ENCODE data around the gene MLLT10. TPM values are rescaled to one million over a fixed set of nuclear protein-coding genes. Genes with fewer than 3 reads are reported as not detected.

MLLT10 gene
- total and polyA plus RNA-seq, 9 of the 15 experiments (the other 6 are each of a cell fraction or from before 2014, with no cell fraction given), result 18.8 to 81.4 (median 64.2) TPM

DNA sequence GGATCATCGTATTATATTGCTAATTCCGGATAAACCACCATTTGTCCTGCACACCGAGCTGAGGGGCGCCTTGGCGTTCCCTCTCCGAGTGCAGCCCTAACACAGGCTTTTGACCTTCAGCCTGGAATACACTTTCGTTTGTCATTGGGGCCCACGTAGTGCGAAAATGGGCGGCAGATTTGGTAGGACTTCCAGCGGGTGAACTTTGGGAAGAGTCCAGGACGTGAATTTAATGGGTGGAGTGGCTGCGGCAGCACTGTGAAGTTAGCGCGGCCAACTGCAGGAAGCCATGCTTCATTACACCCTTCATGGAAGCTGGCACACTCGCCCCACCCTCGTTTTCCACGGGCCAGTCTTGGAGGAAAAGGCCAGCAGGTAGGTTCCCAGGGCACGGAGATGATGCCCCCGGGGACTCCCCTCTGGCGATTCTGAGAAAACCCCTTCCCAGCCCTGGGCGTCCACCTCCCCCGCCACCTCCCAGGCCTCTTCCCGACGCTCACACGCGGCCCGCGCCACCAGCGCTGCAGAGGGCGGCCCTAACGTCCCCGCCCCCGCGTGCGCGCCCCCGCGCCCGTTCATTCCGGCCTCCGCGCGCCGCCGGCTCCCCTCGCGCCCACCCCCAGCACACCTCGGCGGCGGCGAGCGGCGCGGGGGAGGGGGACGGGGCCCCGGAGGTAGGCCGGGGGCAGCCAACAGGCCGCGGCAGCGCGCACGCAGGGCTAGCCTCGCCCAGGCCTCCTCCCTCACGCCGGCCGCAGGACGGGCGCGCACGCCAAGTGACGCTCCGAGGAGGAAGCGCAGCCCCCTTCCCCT is at the start of gene MLLT10 (continued):
- TF ChIP-seq, protein P1, sequence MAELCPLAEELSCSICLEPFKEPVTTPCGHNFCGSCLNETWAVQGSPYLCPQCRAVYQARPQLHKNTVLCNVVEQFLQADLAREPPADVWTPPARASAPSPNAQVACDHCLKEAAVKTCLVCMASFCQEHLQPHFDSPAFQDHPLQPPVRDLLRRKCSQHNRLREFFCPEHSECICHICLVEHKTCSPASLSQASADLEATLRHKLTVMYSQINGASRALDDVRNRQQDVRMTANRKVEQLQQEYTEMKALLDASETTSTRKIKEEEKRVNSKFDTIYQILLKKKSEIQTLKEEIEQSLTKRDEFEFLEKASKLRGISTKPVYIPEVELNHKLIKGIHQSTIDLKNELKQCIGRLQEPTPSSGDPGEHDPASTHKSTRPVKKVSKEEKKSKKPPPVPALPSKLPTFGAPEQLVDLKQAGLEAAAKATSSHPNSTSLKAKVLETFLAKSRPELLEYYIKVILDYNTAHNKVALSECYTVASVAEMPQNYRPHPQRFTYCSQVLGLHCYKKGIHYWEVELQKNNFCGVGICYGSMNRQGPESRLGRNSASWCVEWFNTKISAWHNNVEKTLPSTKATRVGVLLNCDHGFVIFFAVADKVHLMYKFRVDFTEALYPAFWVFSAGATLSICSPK (IDR thresholded peaks at IDR 0.05; ENCODE audit: borderline replicate concordance), result 0 out of 2 replicates have a peak, but pooled peaks have one; percentile 23
- TF ChIP-seq, protein P2, sequence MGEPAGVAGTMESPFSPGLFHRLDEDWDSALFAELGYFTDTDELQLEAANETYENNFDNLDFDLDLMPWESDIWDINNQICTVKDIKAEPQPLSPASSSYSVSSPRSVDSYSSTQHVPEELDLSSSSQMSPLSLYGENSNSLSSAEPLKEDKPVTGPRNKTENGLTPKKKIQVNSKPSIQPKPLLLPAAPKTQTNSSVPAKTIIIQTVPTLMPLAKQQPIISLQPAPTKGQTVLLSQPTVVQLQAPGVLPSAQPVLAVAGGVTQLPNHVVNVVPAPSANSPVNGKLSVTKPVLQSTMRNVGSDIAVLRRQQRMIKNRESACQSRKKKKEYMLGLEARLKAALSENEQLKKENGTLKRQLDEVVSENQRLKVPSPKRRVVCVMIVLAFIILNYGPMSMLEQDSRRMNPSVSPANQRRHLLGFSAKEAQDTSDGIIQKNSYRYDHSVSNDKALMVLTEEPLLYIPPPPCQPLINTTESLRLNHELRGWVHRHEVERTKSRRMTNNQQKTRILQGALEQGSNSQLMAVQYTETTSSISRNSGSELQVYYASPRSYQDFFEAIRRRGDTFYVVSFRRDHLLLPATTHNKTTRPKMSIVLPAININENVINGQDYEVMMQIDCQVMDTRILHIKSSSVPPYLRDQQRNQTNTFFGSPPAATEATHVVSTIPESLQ (CRISPR knock-in tag; IDR thresholded peaks at IDR 0.05), result peak; percentile 55; the same call in 1 of the 2 replicates
- TF ChIP-seq ZNF311 (CRISPR knock-in tag; IDR thresholded peaks at IDR 0.05) (no peak), PCBP2 (IDR thresholded peaks at IDR 0.05; ENCODE audit: low read depth, low read length, poor library complexity, severe bottlenecking) (no peak), ZSCAN29 (IDR thresholded peaks at IDR 0.05) (no peak), ELF2 (CRISPR knock-in tag; IDR thresholded peaks at IDR 0.05) (no peak), ZNF766 (CRISPR knock-in tag; conservative IDR thresholded peaks at IDR 0.05) (peak; percentile 77; the same call in 1 of the 2 replicates), EHMT2 (IDR thresholded peaks at IDR 0.05) (no peak), ZNF507 (tag; conservative IDR thresholded peaks at IDR 0.05) (no peak), STAG1 (CRISPR knock-in tag; IDR thresholded peaks at IDR 0.05; ENCODE audit: borderline replicate concordance) (no peak), FOXA3 (CRISPR knock-in tag; conservative IDR thresholded peaks at IDR 0.05 in 1 of 2, IDR thresholded peaks at IDR 0.05 in 1 of 2) (no peak), ZNF644 (tag; IDR thresholded peaks at IDR 0.05; ENCODE audit: low read depth) (peak; percentile 91), ZNF764 (CRISPR knock-in tag; IDR thresholded peaks at IDR 0.05; ENCODE audit: low read depth) (no peak), HDAC2 (IDR thresholded peaks at IDR 0.05) (peak; percentile 64; the same call in 1 of the 2 replicates), SRSF3 (IDR thresholded peaks at IDR 0.05; ENCODE audit: insufficient read depth, low read length) (no peak), CBX1 (IDR thresholded peaks at IDR 0.05; ENCODE audit: low read depth) (peak; percentile 89; the same call in 1 of the 2 replicates)
- TF ChIP-seq, protein P3, sequence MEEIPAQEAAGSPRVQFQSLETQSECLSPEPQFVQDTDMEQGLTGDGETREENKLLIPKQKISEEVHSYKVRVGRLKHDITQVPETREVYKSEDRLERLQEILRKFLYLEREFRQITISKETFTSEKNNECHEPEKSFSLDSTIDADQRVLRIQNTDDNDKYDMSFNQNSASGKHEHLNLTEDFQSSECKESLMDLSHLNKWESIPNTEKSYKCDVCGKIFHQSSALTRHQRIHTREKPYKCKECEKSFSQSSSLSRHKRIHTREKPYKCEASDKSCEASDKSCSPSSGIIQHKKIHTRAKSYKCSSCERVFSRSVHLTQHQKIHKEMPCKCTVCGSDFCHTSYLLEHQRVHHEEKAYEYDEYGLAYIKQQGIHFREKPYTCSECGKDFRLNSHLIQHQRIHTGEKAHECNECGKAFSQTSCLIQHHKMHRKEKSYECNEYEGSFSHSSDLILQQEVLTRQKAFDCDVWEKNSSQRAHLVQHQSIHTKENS (CRISPR knock-in tag; IDR thresholded peaks at IDR 0.05), result no peak
- TF ChIP-seq, protein P4, sequence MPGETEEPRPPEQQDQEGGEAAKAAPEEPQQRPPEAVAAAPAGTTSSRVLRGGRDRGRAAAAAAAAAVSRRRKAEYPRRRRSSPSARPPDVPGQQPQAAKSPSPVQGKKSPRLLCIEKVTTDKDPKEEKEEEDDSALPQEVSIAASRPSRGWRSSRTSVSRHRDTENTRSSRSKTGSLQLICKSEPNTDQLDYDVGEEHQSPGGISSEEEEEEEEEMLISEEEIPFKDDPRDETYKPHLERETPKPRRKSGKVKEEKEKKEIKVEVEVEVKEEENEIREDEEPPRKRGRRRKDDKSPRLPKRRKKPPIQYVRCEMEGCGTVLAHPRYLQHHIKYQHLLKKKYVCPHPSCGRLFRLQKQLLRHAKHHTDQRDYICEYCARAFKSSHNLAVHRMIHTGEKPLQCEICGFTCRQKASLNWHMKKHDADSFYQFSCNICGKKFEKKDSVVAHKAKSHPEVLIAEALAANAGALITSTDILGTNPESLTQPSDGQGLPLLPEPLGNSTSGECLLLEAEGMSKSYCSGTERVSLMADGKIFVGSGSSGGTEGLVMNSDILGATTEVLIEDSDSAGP (CRISPR knock-in tag; IDR thresholded peaks at IDR 0.05), result 0 out of 2 replicates have a peak, but pooled peaks have one; percentile 43
- TF ChIP-seq, protein P5, sequence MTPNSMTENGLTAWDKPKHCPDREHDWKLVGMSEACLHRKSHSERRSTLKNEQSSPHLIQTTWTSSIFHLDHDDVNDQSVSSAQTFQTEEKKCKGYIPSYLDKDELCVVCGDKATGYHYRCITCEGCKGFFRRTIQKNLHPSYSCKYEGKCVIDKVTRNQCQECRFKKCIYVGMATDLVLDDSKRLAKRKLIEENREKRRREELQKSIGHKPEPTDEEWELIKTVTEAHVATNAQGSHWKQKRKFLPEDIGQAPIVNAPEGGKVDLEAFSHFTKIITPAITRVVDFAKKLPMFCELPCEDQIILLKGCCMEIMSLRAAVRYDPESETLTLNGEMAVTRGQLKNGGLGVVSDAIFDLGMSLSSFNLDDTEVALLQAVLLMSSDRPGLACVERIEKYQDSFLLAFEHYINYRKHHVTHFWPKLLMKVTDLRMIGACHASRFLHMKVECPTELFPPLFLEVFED (CRISPR knock-in tag; conservative IDR thresholded peaks at IDR 0.05), result 0 out of 2 replicates have a peak, but pooled peaks have one; percentile 16
